SK-N-MC (cell line): Measurements from ENCODE around the gene LAMB4.
"Not testable (repeated sequence)": the region's sequence is repeated elsewhere in the genome, so short reads cannot be mapped to it uniquely, and the experiment has no call there.

Experiments used
- EZH2 ChIP-seq: fragments of 200-600 bp; sonication (generic); IDR thresholded peaks from one replicate; pipeline ENCODE4 v1.6.1; 2017; ENCODE audit warnings: antibody characterized with exemption
- POLR2AphosphoS5 ChIP-seq: IDR thresholded peaks from 2 replicates; pipeline ENCODE4 v1.6.1; 2012; ENCODE audit warnings: mild to moderate bottlenecking, low read depth, low read length, borderline replicate concordance

GRCh38 chr7:108033309-108033708 is 96.9 kb downstream of the LAMB4 start:
- TF ChIP-seq EZH2, POLR2AphosphoS5: not testable (repeated sequence)
